ENCODE results near the gene LRRC58. TPM values are rescaled to one million over a fixed set of nuclear protein-coding genes. Genes with fewer than 3 reads are reported as not detected.
A peak's percentile ranks its signal among the peaks of the same experiment; 100 is the strongest.

LRRC58 gene
- total and polyA plus RNA-seq, 12 donors, result 2.9 to 12.1 (median 8.6) TPM

- Histone ChIP-seq H3K27ac (no peak overlapping the region), H3K4me1 (peaks cover 0 to 9% (median 0%) of the 10 kb centered on the region in 9 donors), H3K9me3 (no peaks in the 10 kb centered on the region), H3K27me3 (peaks cover 0 to 25% (median 6%) of the 10 kb centered on the region in 7 donors), H3K36me3 (no peaks in the 10 kb centered on the region), H3K4me3 (no peak overlapping the region)
- 64 to 72% methylated on average over 55 to 62 of the region's 72 CpGs for WGBS, 2 donors
- TF ChIP-seq CTCF (IDR thresholded peaks at IDR 0.05), result no peak
- intact Hi-C loops (cut with DNase I), result no loop called here
- ATAC-seq (no peak), DNase-seq (no peak)
Measured at GRCh38 chr3:120306519-120307455, 42.4 kb downstream of the LRRC58 start.

GRCh38 chr3:120304616-120305015, 44.5 kb downstream of the LRRC58 start:
- 93 to 94% methylated on average over 4 of the region's 4 CpGs for WGBS, 2 donors
- Histone ChIP-seq H3K27ac (no peak overlapping the region), H3K36me3 (no peaks in the 10 kb centered on the region), H3K4me3 (no peak overlapping the region), H3K4me1 (peaks cover 0 to 9% (median 0%) of the 10 kb centered on the region in 9 donors), H3K27me3 (peaks cover 0 to 25% (median 6%) of the 10 kb centered on the region in 7 donors), H3K9me3 (no peaks in the 10 kb centered on the region)
- TF ChIP-seq CTCF (IDR thresholded peaks at IDR 0.05), result no peak
- ATAC-seq, result no peak
- DNase-seq, result no peak
- intact Hi-C loops (cut with DNase I), result no loop called here

GRCh38 chr3:120302361-120302760, 46.8 kb downstream of the LRRC58 start:
- Histone ChIP-seq H3K9me3 (no peaks in the 10 kb centered on the region), H3K27ac (no peak overlapping the region), H3K27me3 (peaks cover 0 to 17% (median 6%) of the 10 kb centered on the region in 7 donors), H3K4me3 (no peak overlapping the region), H3K36me3 (no peaks in the 10 kb centered on the region), H3K4me1 (peaks cover 0 to 9% (median 0%) of the 10 kb centered on the region in 9 donors)
- peak in 5 of 8 donors; percentile 55 to 93 (median 66) for ATAC-seq
- intact Hi-C loops (cut with DNase I), result no loop called here
- no peak for DNase-seq
- WGBS, 2 donors, result 75 to 78% methylated on average over 5 of the region's 5 CpGs
- no peak for TF ChIP-seq CTCF (IDR thresholded peaks at IDR 0.05)

- Histone ChIP-seq H3K4me1 (peaks cover 0 to 9% (median 0%) of the 10 kb centered on the region in 9 donors), H3K27ac (no peak overlapping the region), H3K9me3 (no peaks in the 10 kb centered on the region), H3K4me3 (no peak overlapping the region), H3K27me3 (peaks cover 0 to 7% (median 0%) of the 10 kb centered on the region in 7 donors), H3K36me3 (no peaks in the 10 kb centered on the region)
- WGBS, 2 donors, result 67 to 74% methylated on average over 3 of the region's 3 CpGs
- intact Hi-C loops (cut with DNase I), result no loop called here
- no peak for DNase-seq
- TF ChIP-seq CTCF (IDR thresholded peaks at IDR 0.05), result no peak
- ATAC-seq, result no peak
Measured at GRCh38 chr3:120300971-120301370, 48.2 kb downstream of the LRRC58 start.

Measured in heart right ventricle (tissue), 16 donors.